Activated CD8-positive, alpha-beta T cell treated with anti-CD3 and anti-CD28 coated beads for 36 hours (primary cell): ENCODE data around the gene KIF26B. TPM values are rescaled to one million over a fixed set of nuclear protein-coding genes. Genes with fewer than 3 reads are reported as not detected.

ENCODE experiments used
- ATAC-seq: fragments of 200-7000 bp; cut with Tn5 transposase; one replicate; pipeline ENCODE4 v1.10.0; 2021; ENCODE audit warnings: mild to moderate bottlenecking, moderate library complexity
- CTCF ChIA-PET: fragments of 350-600 bp; sonication (Branson Sonifier 250); formaldehyde crosslinking; loops from one replicate; lab custom pipeline; 2021; ENCODE audit warnings: antibody characterized with exemption; lab: Charles Lee
- POLR2A ChIA-PET: fragments of 350-600 bp; sonication (Branson Sonifier 250); formaldehyde crosslinking; loops from one replicate; lab custom pipeline; 2021; ENCODE audit warnings: antibody characterized with exemption; lab: Charles Lee
- DNase-seq: peaks from one replicate; pipeline ENCODE4 v3.0.0-alpha.2; 2020
- H3K27ac Mint-ChIP-seq: one replicate; pipeline ENCODE4 v1.8.0; 2021; ENCODE audit warnings: mild to moderate bottlenecking, mixed read lengths
- H3K27me3 Mint-ChIP-seq: one replicate; pipeline ENCODE4 v1.8.0; 2021; ENCODE audit warnings: mixed read lengths
- H3K36me3 Mint-ChIP-seq: one replicate; pipeline ENCODE4 v1.8.0; 2021; ENCODE audit warnings: low read depth, mixed read lengths
- H3K4me1 Mint-ChIP-seq: one replicate; pipeline ENCODE4 v1.8.0; 2021; ENCODE audit warnings: low read depth, mixed read lengths
- H3K4me3 Mint-ChIP-seq: one replicate; pipeline ENCODE4 v1.8.0; 2021; ENCODE audit warnings: mild to moderate bottlenecking, moderate library complexity, mixed read lengths
- H3K9me3 Mint-ChIP-seq: one replicate; pipeline ENCODE4 v1.8.0; 2021; ENCODE audit warnings: mixed read lengths
- intact Hi-C: fragments of 100-400 bp; cut with micrococcal nuclease; formaldehyde crosslinking; loops from one replicate; pipeline ENCODE4 v1.10.0; 2022
- total RNA-seq, 2 experiments: library from RNA; stranded (reverse); gene quantifications; one replicate each; pipeline ENCODE4 v1.2.3, GENCODE V29; 2021
- TF ChIP-seq, protein P1 (sequence below): fragments of 200-600 bp; IDR thresholded peaks from one replicate; pipeline ENCODE4 v1.8.0; 2022; ENCODE audit warnings: antibody characterized with exemption, mild to moderate bottlenecking

Gene KIF26B
- total RNA-seq, 2 experiments from 2014 or later = 0.16 TPM

GRCh38 chr1:245361065-245361464 is 206.3 kb downstream of the KIF26B start:
- H3K4me1 Mint-ChIP-seq = peaks cover 6% of the 10 kb centered on the region
- ATAC-seq (no peak), DNase-seq (no peak)
- no peak overlapping the region for H3K27ac Mint-ChIP-seq
- H3K36me3 Mint-ChIP-seq = no peaks in the 10 kb centered on the region
- H3K4me3 Mint-ChIP-seq = no peak overlapping the region
- TF ChIP-seq, protein P1, sequence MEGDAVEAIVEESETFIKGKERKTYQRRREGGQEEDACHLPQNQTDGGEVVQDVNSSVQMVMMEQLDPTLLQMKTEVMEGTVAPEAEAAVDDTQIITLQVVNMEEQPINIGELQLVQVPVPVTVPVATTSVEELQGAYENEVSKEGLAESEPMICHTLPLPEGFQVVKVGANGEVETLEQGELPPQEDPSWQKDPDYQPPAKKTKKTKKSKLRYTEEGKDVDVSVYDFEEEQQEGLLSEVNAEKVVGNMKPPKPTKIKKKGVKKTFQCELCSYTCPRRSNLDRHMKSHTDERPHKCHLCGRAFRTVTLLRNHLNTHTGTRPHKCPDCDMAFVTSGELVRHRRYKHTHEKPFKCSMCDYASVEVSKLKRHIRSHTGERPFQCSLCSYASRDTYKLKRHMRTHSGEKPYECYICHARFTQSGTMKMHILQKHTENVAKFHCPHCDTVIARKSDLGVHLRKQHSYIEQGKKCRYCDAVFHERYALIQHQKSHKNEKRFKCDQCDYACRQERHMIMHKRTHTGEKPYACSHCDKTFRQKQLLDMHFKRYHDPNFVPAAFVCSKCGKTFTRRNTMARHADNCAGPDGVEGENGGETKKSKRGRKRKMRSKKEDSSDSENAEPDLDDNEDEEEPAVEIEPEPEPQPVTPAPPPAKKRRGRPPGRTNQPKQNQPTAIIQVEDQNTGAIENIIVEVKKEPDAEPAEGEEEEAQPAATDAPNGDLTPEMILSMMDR = no peak
- ChIA-PET CTCF (no interaction called here), POLR2A (no interaction called here)
- H3K27me3 Mint-ChIP-seq = peaks cover 4% of the 10 kb centered on the region
- intact Hi-C loops = no loop called here
- H3K9me3 Mint-ChIP-seq = no peaks in the 10 kb centered on the region

DNA sequence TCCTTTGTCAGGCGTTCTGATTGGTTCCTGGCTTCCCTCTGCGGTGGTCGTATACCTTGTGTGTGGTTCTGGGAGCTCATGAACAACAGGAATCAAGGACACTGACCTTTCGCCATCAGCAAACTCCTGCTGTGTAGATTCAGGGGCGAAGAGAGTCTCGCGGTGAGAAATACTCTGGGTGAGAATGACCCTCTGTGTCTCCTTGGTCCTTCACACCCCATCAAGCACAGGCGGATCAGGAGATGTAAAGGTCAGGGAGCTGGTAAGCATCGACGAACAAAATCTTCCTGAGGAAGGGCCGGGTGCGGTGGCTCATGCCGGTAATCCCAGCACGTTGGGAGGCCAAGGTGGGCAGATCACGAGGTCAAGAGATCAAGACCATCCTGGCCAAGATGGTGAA is 207.2 kb downstream of the KIF26B start:
- ATAC-seq = no peak
- intact Hi-C loops = no loop called here
- no peak overlapping the region for H3K4me3 Mint-ChIP-seq
- TF ChIP-seq, protein P1 = no peak
- peaks cover 4% of the 10 kb centered on the region for H3K27me3 Mint-ChIP-seq
- ChIA-PET POLR2A (no interaction called here), CTCF (no interaction called here)
- H3K27ac Mint-ChIP-seq = no peak overlapping the region
- DNase-seq = no peak
- no peaks in the 10 kb centered on the region for H3K9me3 Mint-ChIP-seq
- no peaks in the 10 kb centered on the region for H3K36me3 Mint-ChIP-seq
- H3K4me1 Mint-ChIP-seq = peaks cover 6% of the 10 kb centered on the region

GRCh38 chr1:245363461-245364200 is 208.8 kb downstream of the KIF26B start:
- TF ChIP-seq, protein P1 = no peak
- peak; percentile 89 for ATAC-seq
- H3K27ac Mint-ChIP-seq = no peak overlapping the region

GRCh38 chr1:245365095-245366020 is 210.6 kb downstream of the KIF26B start:
- Mint-ChIP-seq H3K4me3 (no peak overlapping the region), H3K9me3 (no peaks in the 10 kb centered on the region), H3K4me1 (peaks cover 6% of the 10 kb centered on the region), H3K27ac (no peak overlapping the region), H3K36me3 (no peaks in the 10 kb centered on the region), H3K27me3 (peaks cover 4% of the 10 kb centered on the region)
- TF ChIP-seq, protein P1 = no peak
- intact Hi-C loops = no loop called here
- ATAC-seq (no peak), DNase-seq (no peak)
- ChIA-PET CTCF (no interaction called here), POLR2A (no interaction called here)

More at GRCh38 chr1:245363461-245364200, 208.8 kb downstream of the KIF26B start:
- H3K4me1 Mint-ChIP-seq = peaks cover 6% of the 10 kb centered on the region
- peak; percentile 46 for DNase-seq
- intact Hi-C loops = no loop called here
- no peaks in the 10 kb centered on the region for H3K9me3 Mint-ChIP-seq
- no peak overlapping the region for H3K4me3 Mint-ChIP-seq
- ChIA-PET CTCF (no interaction called here), POLR2A (interaction anchor here (0.8 kb wide), 1 partner anchor 9 kb away, joined by 3 read pairs; no protein-coding TSS in a partner anchor)
- peaks cover 4% of the 10 kb centered on the region for H3K27me3 Mint-ChIP-seq
- H3K36me3 Mint-ChIP-seq = no peaks in the 10 kb centered on the region

GRCh38 chr1:245366886-245367285 is 212.1 kb downstream of the KIF26B start:
- Mint-ChIP-seq H3K4me3 (no peak overlapping the region), H3K4me1 (peaks cover 6% of the 10 kb centered on the region), H3K27me3 (peaks cover 1% of the 10 kb centered on the region), H3K27ac (no peak overlapping the region), H3K9me3 (no peaks in the 10 kb centered on the region), H3K36me3 (no peaks in the 10 kb centered on the region)
- ChIA-PET CTCF (no interaction called here), POLR2A (no interaction called here)
- intact Hi-C loops = no loop called here
- TF ChIP-seq, protein P1 = no peak
- ATAC-seq = no peak
- DNase-seq = no peak
